Measurements from ENCODE around the gene KRT27. TPM values are rescaled to one million over a fixed set of nuclear protein-coding genes. Genes with fewer than 3 reads are reported as not detected.
"Not testable (repeated sequence)": the region's sequence is repeated elsewhere in the genome, so short reads cannot be mapped to it uniquely, and the experiment has no call there.

Gene KRT27
- total RNA-seq, 1 donor from 2014 or later = not detected

DNA sequence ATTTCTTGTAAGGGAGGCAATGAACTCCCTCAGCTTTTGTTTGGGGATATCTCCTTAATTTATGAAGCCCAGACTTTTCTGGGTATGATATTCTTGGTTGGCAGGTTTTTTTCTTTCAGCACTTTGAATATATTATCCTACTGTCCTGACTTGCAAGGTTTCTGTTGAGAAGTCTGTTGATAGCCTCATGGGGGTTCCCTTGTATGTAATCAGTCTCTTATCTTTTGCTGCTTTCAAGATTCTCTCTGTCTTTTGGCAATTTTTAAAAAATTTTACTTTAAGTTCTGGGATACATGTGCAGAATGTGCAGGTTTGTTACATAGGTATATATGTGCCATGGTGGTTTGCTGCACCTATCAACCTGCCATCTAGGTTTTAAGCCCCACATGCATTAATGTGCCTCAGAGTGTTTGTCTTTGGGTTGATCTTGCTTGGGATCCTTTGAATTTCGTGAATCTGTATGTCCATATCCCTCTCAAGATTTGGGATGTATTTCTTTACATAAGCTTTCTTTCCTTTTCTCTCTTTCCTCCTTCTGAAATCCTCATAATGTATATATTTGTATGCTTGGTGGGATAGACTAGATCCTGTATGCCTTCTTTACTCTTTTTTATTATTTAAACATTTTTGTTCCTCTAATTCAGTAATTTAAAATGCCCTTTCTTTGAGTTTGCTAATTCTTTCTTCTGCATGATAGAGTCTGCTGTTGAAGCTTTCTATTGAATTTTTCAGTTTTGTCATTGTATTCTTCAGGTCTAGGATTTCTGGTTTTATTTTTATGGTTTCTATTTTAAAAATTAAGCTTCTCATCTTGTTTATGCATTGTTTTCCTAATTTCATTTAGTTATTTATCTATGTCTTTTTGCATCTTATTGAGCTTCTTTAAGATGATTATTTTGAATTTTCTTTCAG lies 22.0 kb downstream of the KRT27 start:
- Mint-ChIP-seq H3K27me3 (peaks cover 22% of the 10 kb centered on the region), H3K27ac (no peak overlapping the region), H3K36me3 (ENCODE audit: low read depth) (no peaks in the 10 kb centered on the region), H3K4me3 (no peak overlapping the region), H3K4me1 (no peaks in the 10 kb centered on the region), H3K9me3 (peaks cover 41% of the 10 kb centered on the region)
- intact Hi-C loops (cut with micrococcal nuclease) = no loop called here
- DNase-seq = no peak

DNA sequence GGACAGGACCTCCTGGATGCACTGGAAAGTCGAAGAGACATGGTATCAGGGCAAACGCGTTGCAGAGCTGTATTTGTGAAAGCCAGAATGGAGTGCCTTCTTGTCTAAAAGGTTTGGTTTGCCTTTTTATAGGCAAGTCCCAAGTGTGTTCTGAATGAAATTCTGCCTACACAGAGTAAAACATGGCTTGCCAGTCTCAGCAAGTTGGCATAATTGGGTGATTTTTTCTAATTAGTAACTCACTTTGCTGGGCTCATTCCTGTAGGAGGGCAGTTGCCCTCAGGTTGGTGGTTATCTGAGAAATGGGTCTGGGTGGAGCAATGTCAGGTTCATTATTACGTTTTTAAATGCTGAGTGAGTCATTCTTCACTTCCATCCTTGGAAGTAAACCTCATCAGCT lies 27.1 kb downstream of the KRT27 start, which contains the start of gene KRT25:
Gene KRT25, minus strand, starts transcription at position 101 of the 400 bp plus-strand sequence. Its CDS starts 60 bp downstream, at position 41.
- H3K27ac Mint-ChIP-seq = no peak within 1 kb of the TSS
- H3K4me3 Mint-ChIP-seq = no peak within 1 kb of the TSS
- H3K4me1 Mint-ChIP-seq = no peaks in the 10 kb centered on the region
- H3K36me3 Mint-ChIP-seq (ENCODE audit: low read depth) = no peaks in the 10 kb centered on the region
- intact Hi-C loops (cut with micrococcal nuclease) = no loop called here
- H3K27me3 Mint-ChIP-seq = peaks cover 29% of the 10 kb centered on the region
- H3K9me3 Mint-ChIP-seq = peaks cover 18% of the 10 kb centered on the region
- no peak for DNase-seq

DNA sequence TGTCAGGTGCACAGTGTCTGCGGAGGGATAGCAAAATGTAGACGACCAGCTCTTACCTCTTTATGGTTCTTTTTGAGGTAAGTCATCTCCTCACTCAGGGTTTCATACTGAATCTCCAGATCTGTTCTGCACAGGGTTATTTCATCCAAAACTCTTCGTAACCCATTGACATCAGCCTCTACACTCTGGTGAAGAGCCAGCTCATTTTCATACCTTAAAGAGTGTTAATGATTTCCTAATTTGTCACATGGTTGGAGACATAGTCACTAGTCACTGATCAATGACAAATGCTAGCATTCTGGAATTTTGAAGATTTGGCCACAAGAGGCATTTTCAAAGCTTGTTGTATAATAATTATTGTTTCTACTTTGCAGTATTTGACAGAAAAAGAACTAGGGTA lies 28.5 kb downstream of the KRT27 start:
- Mint-ChIP-seq H3K36me3 (ENCODE audit: low read depth) (no peaks in the 10 kb centered on the region), H3K27ac (no peak overlapping the region), H3K9me3 (peaks cover 9% of the 10 kb centered on the region), H3K4me3 (no peak overlapping the region), H3K27me3 (peaks cover 35% of the 10 kb centered on the region), H3K4me1 (no peaks in the 10 kb centered on the region)
- intact Hi-C loops (cut with micrococcal nuclease) = no loop called here
- no peak for DNase-seq

DNA sequence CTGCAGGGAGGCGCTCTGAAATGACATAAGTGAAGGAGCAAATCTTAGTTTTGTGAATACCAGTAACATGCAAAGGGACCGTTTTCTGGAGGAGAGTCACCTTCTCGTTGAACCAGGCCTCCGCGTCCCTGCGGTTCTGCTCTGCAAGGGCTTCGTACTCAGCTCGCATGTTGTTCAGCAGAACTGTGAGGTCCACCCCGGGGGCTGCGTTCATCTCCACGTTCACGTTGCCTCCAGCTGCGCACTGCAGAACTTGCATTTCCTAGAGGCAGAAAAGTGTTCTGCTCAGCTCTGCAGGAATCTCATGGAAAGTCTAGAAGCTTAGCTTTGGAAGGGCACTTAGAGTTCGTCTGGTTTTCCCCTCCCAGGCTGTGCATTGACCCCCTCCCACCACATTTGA lies 31.3 kb downstream of the KRT27 start:
- no peaks in the 10 kb centered on the region for H3K4me1 Mint-ChIP-seq
- H3K4me3 Mint-ChIP-seq = no peak overlapping the region
- intact Hi-C loops (cut with micrococcal nuclease) = no loop called here
- no peaks in the 10 kb centered on the region for H3K36me3 Mint-ChIP-seq (ENCODE audit: low read depth)
- peak; percentile 41 for DNase-seq
- H3K9me3 Mint-ChIP-seq = peaks cover 4% of the 10 kb centered on the region
- peaks cover 37% of the 10 kb centered on the region for H3K27me3 Mint-ChIP-seq
- no peak overlapping the region for H3K27ac Mint-ChIP-seq

DNA sequence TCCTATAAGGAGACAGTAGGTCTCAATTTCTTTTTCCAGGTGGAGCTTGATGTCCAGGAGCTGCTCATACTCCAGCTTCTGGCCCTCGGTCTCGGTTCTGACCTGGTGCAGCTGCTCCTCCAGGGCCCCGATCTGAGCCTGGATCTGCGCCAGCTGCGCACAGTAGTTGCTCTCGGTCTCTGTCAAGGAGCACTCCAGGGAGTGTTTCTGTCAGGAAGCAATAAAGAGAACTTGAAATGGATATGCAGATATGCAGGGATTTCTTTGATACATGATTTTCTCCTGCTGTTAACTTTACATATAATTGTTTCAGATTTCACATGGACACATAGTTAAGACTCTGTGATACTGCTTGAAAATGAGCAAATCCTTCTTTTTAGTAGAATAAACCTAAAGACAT lies 32.0 kb downstream of the KRT27 start:
- intact Hi-C loops (cut with micrococcal nuclease) = no loop called here
- no peak for DNase-seq
- H3K27me3 Mint-ChIP-seq = peaks cover 34% of the 10 kb centered on the region
- H3K27ac Mint-ChIP-seq = no peak overlapping the region
- H3K36me3 Mint-ChIP-seq (ENCODE audit: low read depth) = no peaks in the 10 kb centered on the region
- H3K4me3 Mint-ChIP-seq = no peak overlapping the region
- H3K4me1 Mint-ChIP-seq = no peaks in the 10 kb centered on the region
- peaks cover 4% of the 10 kb centered on the region for H3K9me3 Mint-ChIP-seq

DNA sequence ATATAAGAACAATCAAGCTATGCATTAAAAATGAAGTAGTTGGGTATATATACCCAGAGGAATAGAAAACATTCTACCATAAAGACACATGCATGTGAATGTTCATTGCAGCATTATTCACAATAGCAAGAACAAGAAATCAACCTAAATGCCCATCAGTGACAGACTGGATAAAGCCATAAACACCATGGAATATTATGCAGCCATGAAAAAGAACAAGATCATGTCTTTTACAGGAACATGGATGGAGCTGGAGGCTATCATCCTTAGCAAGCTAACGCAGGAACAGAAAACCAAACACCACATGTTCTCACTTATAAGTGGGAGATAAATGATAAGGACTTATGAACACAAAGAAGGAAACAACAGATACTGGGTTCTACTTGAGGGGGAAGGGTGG lies 33.7 kb downstream of the KRT27 start:
- peaks cover 38% of the 10 kb centered on the region for H3K27me3 Mint-ChIP-seq
- H3K4me3 Mint-ChIP-seq; H3K4me1 Mint-ChIP-seq; H3K27ac Mint-ChIP-seq; H3K36me3 Mint-ChIP-seq (ENCODE audit: low read depth); DNase-seq; H3K9me3 Mint-ChIP-seq; intact Hi-C loops (cut with micrococcal nuclease): not testable (repeated sequence)

DNA sequence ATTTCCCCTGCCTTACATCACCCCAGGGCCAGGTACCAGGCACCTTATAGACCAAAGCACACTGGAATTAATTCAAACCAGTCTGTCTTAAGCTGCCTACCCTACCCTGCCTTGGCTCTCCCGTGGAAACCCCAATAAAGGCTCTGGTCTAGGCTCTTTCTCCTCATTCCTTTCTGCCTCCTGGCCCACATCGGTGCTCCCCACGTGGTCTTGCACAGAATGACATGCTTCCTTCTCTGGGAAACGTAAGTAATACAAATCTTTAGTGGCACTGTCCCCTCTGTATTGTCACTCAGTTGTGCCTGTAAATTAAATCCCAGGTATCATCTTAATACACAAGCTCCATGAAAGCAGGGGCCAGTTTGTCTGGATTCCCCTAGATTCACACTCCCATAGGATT lies 43.8 kb downstream of the KRT27 start:
- Mint-ChIP-seq H3K4me3 (no peak overlapping the region), H3K9me3 (peaks cover 6% of the 10 kb centered on the region), H3K27me3 (peaks cover 39% of the 10 kb centered on the region), H3K4me1 (no peaks in the 10 kb centered on the region), H3K27ac (no peak overlapping the region), H3K36me3 (ENCODE audit: low read depth) (no peaks in the 10 kb centered on the region)
- DNase-seq = peak; percentile 32
- intact Hi-C loops (cut with micrococcal nuclease) = no loop called here

DNA sequence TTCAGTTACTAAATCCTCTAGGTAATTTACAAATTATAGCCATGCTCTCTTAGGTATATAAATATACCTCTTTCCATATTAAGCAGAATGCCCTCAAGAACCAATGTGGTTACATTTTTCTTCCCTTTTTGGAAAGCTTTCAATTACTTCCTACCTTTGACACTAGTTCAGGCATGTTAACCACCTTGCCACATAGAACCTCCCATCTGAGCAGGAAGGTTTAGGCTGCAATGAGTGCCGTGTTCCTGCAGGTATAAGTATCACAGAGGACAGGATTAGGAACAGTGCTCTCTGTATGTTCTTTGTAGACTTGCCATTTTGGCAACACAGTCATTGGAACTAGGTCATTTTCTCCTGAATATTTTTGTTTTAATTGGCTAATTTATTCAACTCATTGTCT lies 47.3 kb downstream of the KRT27 start:
- Mint-ChIP-seq H3K27me3 (peaks cover 47% of the 10 kb centered on the region), H3K4me1 (no peaks in the 10 kb centered on the region), H3K36me3 (ENCODE audit: low read depth) (no peaks in the 10 kb centered on the region), H3K4me3 (no peak overlapping the region), H3K9me3 (no peaks in the 10 kb centered on the region), H3K27ac (no peak overlapping the region)
- DNase-seq = no peak
- intact Hi-C loops (cut with micrococcal nuclease) = no loop called here

DNA sequence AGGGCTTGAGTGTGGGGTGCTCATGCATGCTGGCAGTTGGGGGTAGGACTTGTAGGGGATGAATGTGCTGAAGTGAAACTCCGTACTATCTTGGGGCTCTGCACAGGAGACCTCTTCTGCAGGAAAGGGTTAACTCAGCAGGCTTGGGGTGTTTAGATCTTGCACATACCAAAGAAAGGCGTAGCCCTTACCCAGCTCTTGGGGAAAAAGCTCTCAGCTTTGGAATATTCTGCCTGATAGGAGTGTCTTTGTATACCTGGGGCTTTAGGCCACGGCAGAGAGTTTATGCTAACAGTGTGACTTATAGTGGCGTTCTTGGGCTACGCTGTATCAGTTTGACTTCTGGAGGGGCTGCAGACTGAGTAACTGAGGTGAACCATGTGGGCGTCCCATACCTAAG lies 48.3 kb downstream of the KRT27 start:
- H3K27me3 Mint-ChIP-seq = peaks cover 46% of the 10 kb centered on the region
- DNase-seq = no peak

DNA sequence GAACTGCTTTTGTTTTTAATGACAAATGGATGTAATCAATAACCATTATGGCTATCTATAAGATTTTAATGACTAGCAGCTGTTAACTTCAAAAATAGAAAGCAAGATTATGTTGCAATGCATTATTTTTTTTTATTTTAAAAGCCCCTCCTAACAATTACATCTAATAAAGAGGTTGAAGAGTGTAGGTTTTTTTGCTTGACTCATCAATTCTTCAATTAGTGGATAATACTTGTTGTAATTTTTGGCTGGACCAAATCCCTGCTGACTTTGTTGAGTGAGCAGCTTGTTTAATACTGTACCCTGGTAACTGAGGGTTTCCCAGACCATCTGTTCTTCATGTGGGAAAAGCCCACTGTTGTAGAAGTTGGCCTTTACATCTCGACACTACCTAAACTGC lies 51.4 kb downstream of the KRT27 start:
- Mint-ChIP-seq H3K4me1 (peaks cover 2% of the 10 kb centered on the region), H3K27ac (no peak overlapping the region), H3K27me3 (peaks cover 43% of the 10 kb centered on the region), H3K9me3 (no peaks in the 10 kb centered on the region), H3K4me3 (no peak overlapping the region), H3K36me3 (ENCODE audit: low read depth) (no peaks in the 10 kb centered on the region)
- no peak for DNase-seq
- intact Hi-C loops (cut with micrococcal nuclease) = no loop called here

More for the DNA sequence above, 48.3 kb downstream of the KRT27 start:
- no peak overlapping the region for H3K27ac Mint-ChIP-seq
- H3K36me3 Mint-ChIP-seq (ENCODE audit: low read depth) = no peaks in the 10 kb centered on the region
- H3K4me1 Mint-ChIP-seq = no peaks in the 10 kb centered on the region
- H3K4me3 Mint-ChIP-seq = no peak overlapping the region
- no peaks in the 10 kb centered on the region for H3K9me3 Mint-ChIP-seq
- intact Hi-C loops (cut with micrococcal nuclease) = no loop called here

DNA sequence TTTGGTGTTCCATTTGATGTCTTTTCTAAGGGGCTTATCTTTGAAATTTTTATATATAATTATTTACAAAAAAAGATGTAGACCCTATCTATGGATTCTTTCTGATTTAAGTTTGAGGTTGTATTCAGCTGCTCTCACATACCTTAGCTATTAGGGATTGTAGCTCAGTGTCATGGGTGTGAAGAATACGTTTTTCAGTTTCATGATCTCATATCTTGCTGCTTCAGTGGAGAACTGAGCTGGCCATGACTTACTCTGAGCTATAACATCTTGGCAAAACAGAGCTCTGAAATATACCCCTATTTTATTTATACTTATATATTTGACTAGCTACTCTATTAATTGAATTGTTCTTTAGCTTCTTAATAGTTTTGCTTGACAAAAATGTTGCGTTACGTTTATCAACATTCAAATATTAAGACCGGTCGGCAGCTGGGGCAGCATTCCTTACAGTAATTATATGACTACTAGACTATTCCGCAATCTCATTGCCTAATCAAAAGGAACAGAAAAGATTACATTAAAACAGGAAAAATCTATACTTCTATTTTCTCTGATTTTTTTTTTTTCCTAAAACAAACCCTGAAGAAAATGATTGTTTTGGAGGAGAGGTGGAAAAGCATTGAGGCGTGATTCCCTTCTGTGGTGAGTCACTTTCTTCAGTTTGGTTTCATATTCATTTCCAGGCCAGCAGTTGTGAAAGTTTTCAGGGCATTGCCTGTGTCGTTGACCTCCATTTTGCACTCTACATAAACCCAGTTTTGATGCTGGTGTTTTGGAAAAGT lies 54.7 kb downstream of the KRT27 start:
- Mint-ChIP-seq H3K4me3 (no peak overlapping the region), H3K36me3 (ENCODE audit: low read depth) (no peaks in the 10 kb centered on the region), H3K9me3 (peaks cover 6% of the 10 kb centered on the region), H3K27ac (no peak overlapping the region), H3K27me3 (peaks cover 46% of the 10 kb centered on the region), H3K4me1 (peaks cover 2% of the 10 kb centered on the region)
- DNase-seq = no peak
- intact Hi-C loops (cut with micrococcal nuclease) = no loop called here

DNA sequence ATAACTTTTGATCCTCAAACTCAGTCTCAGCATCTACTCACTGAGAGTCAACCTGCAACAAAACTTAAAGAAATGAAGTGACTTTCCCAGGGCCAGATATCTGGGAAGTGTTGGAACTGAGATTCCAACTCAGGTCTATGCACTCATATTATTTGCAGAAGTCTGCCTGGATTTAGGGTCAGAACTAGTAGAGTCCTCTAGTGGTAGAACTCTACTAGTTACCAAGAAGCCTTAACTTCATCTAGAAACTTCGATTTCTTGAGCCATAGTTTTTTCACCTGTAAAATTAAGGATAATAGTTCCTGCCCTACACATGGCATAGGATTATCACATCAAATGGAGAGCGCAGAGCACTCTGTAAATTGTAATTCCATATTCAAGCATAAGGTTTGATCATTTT lies 55.4 kb downstream of the KRT27 start:
- peaks cover 6% of the 10 kb centered on the region for H3K9me3 Mint-ChIP-seq
- intact Hi-C loops (cut with micrococcal nuclease) = no loop called here

More for the DNA sequence above, 55.4 kb downstream of the KRT27 start:
- no peak overlapping the region for H3K4me3 Mint-ChIP-seq
- peaks cover 45% of the 10 kb centered on the region for H3K27me3 Mint-ChIP-seq
- no peak for DNase-seq
- peaks cover 2% of the 10 kb centered on the region for H3K4me1 Mint-ChIP-seq
- no peak overlapping the region for H3K27ac Mint-ChIP-seq
- H3K36me3 Mint-ChIP-seq (ENCODE audit: low read depth) = no peaks in the 10 kb centered on the region

All from activated CD4-positive, alpha-beta T cell treated with anti-CD3 and anti-CD28 coated beads, Interleukin-2, amount 10 ng/mL, durations not matched to agents 24 days and 14 days (primary cell).